ENCODE measurements around the gene UBE2G1.
"Not testable (repeated sequence)": the region's sequence is repeated elsewhere in the genome, so short reads cannot be mapped to it uniquely, and the experiment has no call there.

DNA sequence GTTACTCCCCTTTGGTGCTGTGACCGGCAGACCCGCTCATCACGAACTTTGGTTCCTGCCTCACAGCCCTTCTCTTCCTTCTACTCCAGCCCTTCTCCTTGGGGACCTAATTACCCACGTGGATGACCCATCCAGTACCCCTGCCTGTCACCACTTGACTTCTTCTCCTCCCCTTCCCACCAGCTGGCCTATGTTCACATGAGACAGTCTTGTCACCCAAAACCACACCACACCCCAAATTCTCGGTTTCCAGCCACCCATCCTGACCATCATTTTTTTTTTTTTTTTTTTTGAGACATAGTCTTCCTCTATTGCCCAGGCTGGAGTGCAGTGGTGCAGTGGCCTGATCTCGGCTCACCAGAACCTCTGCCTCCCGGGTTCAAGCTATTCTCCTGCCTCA lies 10.8 kb upstream of the UBE2G1 start:
- TF ChIP-seq EP300 (IDR thresholded peaks at IDR 0.05); ESRRA (IDR thresholded peaks at IDR 0.05; ENCODE audit: borderline replicate concordance, low read length); CTCF (IDR thresholded peaks at IDR 0.05); FOSL2 (IDR thresholded peaks at IDR 0.05); FOSL2 (CRISPR knock-in tag; IDR thresholded peaks at IDR 0.05); PHF8 (IDR thresholded peaks at IDR 0.05; ENCODE audit: borderline replicate concordance, low read depth); MAFK (IDR thresholded peaks at IDR 0.05; ENCODE audit: partially characterized antibody); POLR2A (IDR thresholded peaks at IDR 0.05; ENCODE audit: low read length); USF2 (IDR thresholded peaks at IDR 0.05); NR3C1 (IDR thresholded peaks at IDR 0.05); JUN (IDR thresholded peaks at IDR 0.05): not testable (repeated sequence)
- TF ChIP-seq, protein P1, sequence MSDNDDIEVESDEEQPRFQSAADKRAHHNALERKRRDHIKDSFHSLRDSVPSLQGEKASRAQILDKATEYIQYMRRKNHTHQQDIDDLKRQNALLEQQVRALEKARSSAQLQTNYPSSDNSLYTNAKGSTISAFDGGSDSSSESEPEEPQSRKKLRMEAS (IDR thresholded peaks at IDR 0.05) = not testable (repeated sequence)
